M059J (cell line): Measurements from ENCODE around the gene TRMT10A. TPM values are rescaled to one million over a fixed set of nuclear protein-coding genes. Genes with fewer than 3 reads are reported as not detected.
"Not testable (repeated sequence)": the region's sequence is repeated elsewhere in the genome, so short reads cannot be mapped to it uniquely, and the experiment has no call there.

Experiments used
- DNase-seq: peaks from one replicate; pipeline ENCODE4 v3.0.0-alpha.2; 2012; ENCODE audit warnings: low read depth
- total RNA-seq: library from RNA; depleted of rRNA; stranded (reverse); fragments of >200 nt; shearing (Covaris generic); gene quantifications from 2 replicates; pipeline ENCODE4 v1.2.3, GENCODE V29; 2014; rRNA removed

TRMT10A gene
- total RNA-seq, 1 experiment from 2014 or later = 3.4 TPM

GRCh38 chr4:99564921-99565320 lies 1.1 kb upstream of the TRMT10A start:
- DNase-seq = no peak

DNA sequence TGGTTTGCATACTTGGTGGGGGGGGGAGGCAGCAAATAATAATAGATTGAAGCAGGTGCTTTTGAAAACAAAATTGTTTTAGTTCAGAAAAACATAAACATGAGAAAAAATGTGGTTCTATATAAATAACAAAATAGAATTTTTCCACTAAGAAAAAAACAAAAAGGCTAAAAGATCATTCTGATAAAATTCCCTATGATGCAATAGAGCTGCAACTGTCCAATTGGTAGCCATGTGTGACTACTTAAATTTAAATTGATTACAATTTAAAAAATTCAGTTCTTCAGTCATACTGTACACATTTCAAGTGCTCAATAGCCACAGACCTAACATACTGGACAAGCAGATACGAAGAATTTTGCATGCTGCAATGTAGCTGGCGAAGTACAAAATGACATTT lies 11.0 kb downstream of the TRMT10A start:
- DNase-seq = no peak

DNA sequence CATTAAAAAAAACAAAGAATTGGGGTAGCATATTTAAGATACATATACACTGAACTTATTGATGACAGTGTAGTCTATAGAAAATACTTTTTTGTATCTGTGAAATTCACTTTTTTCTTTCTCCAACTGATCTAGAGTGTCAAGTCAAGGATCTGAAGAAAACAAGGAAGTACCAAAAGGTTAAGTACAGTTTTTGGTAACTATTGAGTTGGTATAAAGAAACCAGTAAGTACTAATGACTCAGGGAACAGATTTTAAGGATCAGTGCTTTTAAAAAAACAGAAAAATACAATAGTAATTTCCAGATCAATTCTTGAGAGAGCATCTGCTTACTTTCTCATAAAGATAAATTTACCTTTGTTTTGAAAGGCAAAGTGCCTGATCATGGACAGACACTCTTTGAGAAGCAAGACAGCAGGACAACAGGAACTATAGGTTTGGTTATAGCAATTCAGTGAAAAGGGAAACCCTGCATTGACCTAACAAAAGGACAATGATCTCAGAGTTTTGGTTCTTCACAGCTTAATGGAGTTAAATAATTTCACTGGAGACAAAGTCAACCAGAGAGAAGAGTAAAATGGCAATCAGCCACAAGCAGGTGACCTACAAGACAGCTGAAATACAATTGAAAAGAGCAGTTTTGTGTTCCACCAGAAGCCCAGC lies 23.4 kb downstream of the TRMT10A start:
- DNase-seq = no peak

DNA sequence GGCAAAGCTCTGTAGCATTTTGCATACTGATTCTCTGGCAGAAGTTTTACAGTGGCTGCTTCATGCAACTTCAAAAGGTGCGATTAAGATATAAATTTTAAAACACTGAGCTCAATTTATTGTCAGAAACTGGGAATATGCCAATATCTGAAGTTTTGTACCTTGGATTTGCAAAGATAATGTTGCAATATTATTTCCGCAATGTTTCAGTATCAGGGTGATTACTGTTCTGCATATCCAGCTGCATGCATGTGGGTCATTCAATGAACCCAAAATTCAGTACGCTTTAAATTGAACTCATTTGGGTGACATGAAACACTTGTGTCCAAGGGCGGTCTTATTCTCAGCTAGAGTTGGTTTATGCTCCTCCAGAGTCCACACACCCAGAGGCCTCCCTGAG lies 26.2 kb downstream of the TRMT10A start:
- DNase-seq = no peak

- DNase-seq = no peak
Observed at GRCh38 chr4:99536848-99537247, 27.0 kb downstream of the TRMT10A start.

- no peak for DNase-seq
Observed at GRCh38 chr4:99536271-99536670, 27.6 kb downstream of the TRMT10A start.

- DNase-seq = not testable (repeated sequence)
Observed at GRCh38 chr4:99534699-99535098, 29.1 kb downstream of the TRMT10A start.

GRCh38 chr4:99529956-99530355 lies 33.9 kb downstream of the TRMT10A start:
- no peak for DNase-seq

- no peak for DNase-seq
Observed at GRCh38 chr4:99529228-99529627, 34.6 kb downstream of the TRMT10A start.

GRCh38 chr4:99518601-99519295 lies 45.1 kb downstream of the TRMT10A start:
- no peak for DNase-seq

DNA sequence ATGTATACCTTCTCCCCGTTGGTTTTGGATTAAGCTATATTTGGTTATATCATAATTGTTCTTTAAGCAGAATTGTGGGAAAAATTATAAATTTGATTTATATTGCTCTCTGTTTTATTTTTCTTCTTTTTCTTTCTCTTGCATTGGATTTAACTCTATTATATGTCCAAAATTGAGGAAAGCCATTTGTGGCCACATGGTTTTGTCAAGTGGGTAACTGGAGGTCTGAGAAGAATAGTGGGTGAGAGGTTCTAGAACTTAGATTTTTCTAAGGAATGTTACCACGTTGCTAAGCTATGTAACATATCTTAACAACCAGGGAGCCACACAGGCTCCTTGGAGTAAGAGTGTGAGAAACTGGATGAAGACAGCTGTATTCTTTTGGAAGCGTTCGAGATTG lies 53.1 kb downstream of the TRMT10A start, which contains the start of gene C4orf17:
TSS of gene C4orf17 (plus strand) at position 301 of the 400 bp plus-strand sequence. CDS start 2,061 bp downstream, outside the sequence.
- no peak for DNase-seq

DNA sequence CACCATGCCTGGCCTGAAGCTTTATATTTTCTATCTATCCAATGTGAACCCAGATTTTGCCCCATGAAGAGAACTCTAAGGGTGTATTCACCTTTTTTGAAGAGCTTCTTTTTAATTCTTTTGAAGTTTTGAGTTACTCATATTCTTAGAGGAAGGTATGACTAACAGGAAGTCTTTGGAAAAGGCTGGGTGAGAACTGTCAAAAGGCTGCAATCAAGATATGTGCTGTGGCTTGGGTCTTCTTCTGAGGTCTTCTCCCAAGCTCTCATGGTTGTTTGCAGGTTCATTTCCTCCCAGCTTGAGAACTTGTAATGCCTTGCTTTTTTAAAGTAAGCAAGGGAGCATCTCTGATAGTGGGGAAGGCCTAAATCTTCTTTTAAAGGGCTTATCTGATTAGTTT lies 56.1 kb downstream of the TRMT10A start:
- peak; percentile 2 for DNase-seq

- DNase-seq = no peak
Observed at GRCh38 chr4:99507349-99507748, 56.5 kb downstream of the TRMT10A start.

- peak; percentile 1 for DNase-seq
Observed at GRCh38 chr4:99506781-99507180, 57.1 kb downstream of the TRMT10A start.

- no peak for DNase-seq
Observed at GRCh38 chr4:99504804-99505502, 58.9 kb downstream of the TRMT10A start.

Other genes with a start within 250 kb of the TRMT10A start
- gene ADH1B, start 242.6 kb downstream of the TRMT10A start, total RNA-seq = not detected in 2 replicates
- 0.05 and 0.57 TPM in 2 replicates for gene ADH1C, start 211.3 kb downstream of the TRMT10A start, total RNA-seq
- not detected in 2 replicates for gene ADH7, start 128.7 kb downstream of the TRMT10A start, total RNA-seq
- not detected in 2 replicates for gene C4orf17, start 53.0 kb downstream of the TRMT10A start, total RNA-seq
- 0.22 and 1.9 TPM in 2 replicates for gene MTTP, start 10.8 kb upstream of the TRMT10A start, total RNA-seq
- 0.02 and 0.37 TPM in 2 replicates for gene C4orf54, start 93.8 kb upstream of the TRMT10A start, total RNA-seq